Smooth muscle cell of the brain vasculature (primary cell): Measurements from ENCODE around the gene IFNGR2.
"Not testable (repeated sequence)": the region's sequence is repeated elsewhere in the genome, so short reads cannot be mapped to it uniquely, and the experiment has no call there.

Experiments
- DNase-seq: peaks from one replicate; pipeline ENCODE4 v3.0.0-alpha.2; 2012; ENCODE audit warnings: low read depth, low spot score

IFNGR2 gene

DNA sequence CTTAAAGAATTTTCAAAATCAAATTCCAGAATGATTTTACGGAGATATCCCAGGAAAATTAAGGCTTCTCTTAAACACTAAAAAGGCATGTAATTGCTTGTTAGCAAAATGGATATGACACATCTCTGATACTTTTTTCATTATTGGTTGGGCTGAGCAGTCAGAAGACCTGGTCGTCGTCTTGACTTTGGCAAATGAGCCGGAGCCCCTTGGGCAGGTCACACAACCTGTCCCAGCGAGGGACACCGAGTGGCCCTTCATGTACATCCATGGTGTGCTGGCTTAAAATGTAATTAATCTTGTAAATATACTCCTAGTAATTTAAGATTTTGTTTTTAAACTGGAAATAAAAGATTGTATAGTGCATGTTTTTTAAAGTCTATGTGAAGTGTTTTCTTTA is 33.9 kb downstream of the IFNGR2 start:
- DNase-seq = no peak

DNA sequence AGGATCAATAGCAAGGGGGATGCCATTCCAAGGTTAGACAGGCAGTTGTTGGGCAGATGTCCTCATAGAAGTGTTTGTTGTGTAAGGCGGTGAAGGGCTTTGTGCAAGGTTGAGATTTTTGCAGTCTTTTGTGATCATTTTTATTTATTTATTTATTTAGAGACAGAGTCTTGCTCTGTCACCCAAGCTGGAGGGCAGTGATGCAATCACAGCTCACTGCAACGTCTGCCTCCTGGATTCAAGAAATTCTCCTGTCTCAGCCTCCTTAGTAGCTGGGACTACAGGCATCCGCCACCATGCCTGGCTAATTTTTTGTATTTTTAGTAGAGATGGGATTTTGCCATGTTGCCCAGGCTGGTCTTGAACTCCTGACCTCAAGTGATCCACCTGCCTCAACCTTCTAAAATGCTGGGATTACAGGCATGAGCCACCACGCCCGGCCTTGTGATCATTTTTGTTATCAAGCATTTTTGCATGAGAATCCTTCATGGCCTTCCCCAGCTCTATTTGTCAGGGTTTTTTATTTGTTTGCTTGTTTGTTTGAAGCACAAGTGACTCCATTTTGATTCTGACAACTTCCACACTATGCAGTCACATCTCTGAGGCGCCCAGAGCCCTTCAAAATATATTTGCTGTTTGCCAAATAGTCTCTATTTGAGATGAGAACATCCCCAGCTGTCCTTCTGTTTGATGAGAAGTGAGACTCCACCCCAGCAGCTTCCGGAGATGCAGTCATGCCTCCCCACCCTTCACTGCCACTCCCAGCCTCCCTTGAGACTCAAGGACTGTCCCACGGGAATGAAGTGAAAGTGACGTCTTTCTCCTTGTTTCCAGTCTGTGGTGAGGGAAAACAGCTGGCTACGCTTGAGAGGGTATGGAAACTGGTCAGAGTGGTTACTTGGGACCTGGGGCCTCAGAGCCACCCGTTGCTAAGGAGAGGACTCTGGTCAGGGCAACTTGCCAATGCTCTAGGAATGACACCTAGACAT is 38.6 kb downstream of the IFNGR2 start:
- DNase-seq = no peak

DNA sequence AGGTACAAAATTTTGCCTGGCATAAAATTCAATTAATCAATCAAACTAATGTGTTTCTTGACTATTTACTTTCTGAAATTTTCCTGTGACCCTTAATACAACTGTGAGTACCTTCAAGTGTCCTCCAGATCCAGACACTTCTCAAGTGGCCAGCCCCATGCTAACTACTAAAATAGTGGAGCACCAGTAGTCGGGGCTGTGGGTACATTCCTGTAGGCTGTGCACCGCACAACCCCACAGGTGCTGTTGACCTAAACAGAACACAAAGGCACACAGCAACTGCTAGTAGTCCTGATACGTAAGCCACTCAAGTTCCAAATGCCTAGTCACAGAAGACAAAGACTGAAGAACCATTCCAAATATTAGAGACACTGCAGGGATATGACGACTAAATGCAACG is 40.0 kb downstream of the IFNGR2 start:
- no peak for DNase-seq

- no peak for DNase-seq
Measured at GRCh38 chr21:33444499-33444898, 41.3 kb downstream of the IFNGR2 start.

DNA sequence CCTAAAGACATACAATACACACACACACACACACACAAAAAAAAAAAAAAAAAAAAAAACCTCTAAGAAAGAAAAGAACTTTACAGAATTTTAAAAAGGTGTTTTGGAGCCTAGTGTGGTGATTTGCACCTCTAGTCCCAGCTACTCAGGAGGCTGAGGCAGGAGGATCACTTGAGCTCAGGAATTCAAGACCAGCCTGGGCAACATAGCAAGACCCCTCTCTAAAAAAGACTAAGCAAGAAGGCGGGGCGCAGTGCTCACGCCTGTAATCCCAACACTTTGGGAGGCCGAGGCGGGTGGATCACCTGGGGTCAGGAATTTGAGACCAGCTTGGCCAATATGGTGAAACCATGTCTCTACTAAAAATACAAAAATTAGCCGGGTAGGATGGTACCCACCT is 43.4 kb downstream of the IFNGR2 start:
- not testable (repeated sequence) for DNase-seq

DNA sequence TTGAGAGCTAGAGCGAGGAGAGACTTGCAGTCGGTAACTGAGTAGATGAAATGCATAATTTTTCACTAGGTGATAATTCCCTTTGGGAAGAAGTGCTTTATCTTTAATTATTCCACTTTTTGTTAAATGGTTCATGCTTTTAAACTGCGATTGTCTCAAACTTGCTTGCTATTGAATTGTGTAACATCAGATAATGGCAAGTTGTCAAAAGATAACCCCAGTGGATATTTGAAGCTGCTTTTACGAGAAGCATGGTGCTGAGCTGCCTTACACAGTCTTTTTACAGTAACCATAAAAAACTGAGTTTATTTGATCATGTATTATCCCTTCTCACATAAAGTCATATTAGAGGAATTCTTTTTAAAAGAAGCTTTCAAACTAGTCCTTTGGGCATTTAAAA is 46.4 kb downstream of the IFNGR2 start:
- no peak for DNase-seq

DNA sequence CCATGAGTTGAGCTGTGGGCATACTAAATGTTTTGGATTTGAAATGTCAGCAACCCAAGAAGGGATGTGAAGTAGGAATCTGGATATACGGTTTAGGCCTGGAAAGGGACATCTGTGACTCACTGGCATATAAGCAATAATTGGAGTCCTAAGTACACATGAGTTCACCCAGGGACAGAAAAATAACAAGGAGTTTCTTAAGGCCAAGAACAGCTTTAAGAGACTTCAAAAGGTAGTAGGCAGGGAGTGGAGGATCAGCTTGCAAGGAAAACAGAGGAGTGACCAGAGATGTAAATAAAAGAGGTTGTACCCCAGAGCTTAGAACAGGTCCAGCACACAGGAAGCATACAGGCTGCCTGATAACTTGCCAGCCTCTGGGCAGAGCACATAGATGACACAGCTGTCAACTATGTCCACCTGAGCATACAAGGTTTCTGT is 48.4 kb downstream of the IFNGR2 start:
- no peak for DNase-seq

- DNase-seq = no peak
Measured at GRCh38 chr21:33452362-33452761, 49.1 kb downstream of the IFNGR2 start.

DNA sequence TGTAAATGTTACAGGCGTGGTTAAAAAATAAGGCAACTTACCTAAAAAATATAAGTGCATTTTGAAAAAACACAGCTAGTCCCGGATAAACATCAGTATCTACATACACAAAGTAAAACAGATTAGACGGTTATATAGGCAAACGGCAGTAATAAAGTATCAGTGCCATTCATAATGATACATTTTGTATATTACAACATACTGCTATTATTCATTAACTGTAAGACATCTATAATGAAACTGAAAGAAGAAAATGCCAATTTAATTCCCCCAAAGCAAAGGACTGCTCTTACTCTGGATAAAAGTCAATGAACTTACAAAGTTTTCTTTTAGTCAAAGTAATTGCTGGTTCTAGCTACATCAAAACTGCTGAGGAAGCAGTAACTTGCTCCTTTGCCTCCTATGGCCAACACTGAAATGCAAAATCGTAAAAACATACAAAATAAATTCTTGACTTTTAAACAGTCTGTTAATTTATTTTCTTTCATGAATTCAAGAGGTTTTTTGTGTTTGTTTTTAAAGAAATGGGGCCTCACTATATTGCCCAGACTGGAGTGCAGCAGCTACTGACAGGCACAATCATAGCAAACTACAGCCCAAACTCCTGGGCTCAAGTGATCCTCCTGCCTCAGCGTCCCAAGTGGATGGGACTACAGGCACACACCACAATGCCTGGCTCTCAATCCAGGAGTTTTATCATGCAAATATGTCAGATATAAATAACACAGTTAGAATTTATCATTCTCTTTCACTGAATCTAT is 52.7 kb downstream of the IFNGR2 start:
- no peak for DNase-seq

DNA sequence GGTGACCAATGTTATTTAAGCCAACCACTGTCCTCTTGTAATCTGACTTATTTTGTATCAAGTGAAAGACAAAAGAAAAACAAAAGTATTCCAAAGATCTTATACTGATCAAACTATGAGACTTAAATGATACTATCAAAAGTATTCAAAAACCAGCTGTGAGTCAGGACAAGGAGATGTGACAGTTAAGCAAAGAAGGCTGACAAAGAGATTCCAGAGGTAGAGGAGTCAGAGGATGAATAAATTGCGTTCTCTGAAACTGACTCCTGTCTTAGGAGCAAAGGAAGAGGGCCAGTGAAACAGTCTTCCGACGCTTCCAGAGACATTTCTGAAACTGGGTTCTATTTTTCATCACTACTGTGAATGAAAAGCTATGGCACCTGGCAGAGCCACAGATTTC is 55.6 kb downstream of the IFNGR2 start:
- DNase-seq = no peak

DNA sequence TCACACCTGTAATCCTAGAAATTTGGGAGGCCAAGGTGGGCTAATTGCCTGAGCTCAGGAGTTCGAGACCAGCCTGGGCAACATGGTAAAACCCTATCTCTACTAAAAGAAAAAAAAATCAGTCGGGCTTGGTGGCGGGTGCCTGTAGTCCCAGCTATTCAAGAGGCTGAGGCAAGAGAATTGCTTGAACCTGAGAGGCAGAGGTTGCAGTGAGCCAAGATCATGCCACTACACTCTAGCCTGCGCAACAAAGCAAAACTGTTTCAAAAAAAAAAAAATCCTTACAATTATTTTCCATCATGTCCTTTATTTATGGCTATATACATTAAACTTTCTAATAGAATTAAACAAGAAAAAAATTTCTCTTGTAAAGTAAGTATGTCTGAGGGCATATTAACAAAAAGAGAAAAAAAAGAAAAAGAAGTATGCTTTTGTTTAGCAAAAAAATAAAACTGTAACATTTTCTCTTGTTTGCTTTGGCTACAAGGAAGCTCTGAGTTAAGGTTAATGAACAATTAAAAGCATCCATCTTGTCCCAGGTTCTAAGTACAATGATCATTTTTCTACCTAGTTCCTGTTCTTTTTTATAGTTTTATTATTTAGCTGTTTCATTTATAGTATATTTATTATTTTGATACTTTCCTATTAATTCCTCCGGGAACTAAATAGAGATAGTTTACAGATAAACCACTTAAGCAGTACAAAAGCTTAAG is 58.5 kb downstream of the IFNGR2 start:
- DNase-seq = no peak

- not testable (repeated sequence) for DNase-seq
Measured at GRCh38 chr21:33469183-33469582, 66.0 kb downstream of the IFNGR2 start.

DNA sequence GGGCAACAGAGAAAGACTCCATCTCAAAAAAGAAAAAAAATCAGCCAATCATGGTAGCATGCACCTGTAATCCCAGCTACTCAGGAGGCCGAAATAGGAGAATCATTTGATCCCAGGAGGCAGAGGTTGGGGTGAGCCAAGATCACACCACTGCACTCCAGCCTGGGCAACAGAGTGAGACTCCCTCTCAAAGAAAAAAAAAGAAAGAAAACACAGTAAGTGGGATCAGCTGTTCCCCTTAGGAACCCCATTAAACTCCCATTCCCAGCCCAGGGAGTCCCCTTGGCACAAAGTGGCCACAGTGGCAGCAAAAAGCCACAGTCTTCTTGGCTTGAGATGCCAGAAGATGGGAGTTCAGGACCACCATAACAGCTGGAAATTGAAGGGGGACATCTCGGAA is 67.5 kb downstream of the IFNGR2 start:
- DNase-seq = no peak

DNA sequence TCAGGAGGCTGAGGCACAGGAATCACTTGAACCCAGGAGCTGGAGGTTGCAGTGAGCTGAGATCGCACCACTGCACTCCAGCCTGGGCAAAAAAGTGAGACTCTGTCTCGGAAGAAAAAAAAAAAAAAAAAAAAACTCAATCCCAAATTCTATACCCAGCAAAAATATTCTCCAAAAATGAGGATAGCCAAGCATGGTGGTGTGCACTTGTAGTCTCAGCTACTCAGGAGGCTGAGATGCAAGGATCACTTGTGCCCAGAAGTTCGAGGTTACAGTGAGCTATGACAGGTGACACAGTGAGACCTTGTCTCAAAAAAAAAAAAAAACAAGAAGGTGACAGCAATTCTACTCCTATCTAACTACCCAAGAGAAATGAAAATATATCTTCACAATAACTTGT is 70.1 kb downstream of the IFNGR2 start:
- DNase-seq = no peak

DNA sequence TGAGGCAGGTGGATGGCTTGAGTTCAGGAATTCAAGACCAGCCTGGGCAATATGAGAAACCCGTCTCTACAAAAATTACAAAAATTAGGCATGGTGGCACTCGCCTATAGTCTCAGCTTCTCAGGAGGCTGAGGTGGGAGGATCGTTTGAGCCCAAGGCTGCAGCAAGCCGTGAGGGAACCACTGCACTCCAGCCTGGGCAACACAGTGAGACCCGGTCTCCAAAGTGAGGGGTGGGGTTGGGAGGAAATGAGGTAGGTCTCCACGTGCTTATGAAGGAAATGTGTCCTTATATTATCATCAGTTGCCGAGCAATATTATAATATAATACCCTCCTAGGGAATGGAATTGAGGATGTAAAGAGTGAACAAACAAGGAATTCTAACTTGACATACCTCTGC is 73.9 kb downstream of the IFNGR2 start:
- no peak for DNase-seq

GRCh38 chr21:33478182-33478581 is 75.0 kb downstream of the IFNGR2 start:
- DNase-seq = no peak

DNA sequence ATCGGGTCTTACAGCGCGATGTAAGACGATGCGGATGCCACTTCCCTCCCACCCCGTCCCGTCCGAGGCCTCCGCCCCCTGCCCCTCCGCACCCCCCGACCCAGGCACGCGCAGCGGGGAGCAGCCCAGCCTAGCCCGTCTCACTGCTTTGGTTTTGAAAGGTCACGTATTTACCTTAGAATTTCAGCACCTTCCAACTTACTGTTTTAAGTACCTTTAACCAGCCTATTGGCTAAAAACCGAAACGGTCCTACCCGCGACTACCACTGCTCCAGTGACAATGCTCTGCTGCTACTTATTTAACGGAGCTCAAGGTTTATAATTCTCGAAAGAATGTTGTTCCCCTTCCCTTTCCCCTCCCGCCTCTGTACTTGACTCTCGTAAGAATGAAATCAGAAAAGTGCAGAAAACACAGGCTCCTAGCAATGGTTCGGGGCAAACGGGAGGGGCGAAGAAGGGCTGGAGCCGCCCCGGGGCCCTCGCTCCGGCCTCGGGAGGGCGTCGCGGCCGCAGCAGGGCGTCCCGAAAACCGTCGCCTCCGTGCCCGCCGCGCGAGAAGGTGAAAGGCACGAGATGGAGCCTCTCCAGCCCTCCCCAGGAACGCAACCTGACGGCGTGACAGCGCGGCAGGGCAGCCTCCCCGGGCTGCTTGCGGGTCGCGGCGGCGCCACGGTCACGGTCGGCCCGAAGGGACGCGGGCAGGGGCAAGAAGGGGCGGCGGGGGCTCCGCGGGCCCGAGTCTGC is 75.9 kb downstream of the IFNGR2 start:
- no peak for DNase-seq

GRCh38 chr21:33479679-33480480 is 76.7 kb downstream of the IFNGR2 start, which contains the start of gene TMEM50B:
TSS of gene TMEM50B (minus strand) at chr21:33479974. CDS start at chr21:33468885, 11,089 bp downstream.
- DNase-seq = peak; percentile 82

- no peak for DNase-seq
Measured at GRCh38 chr21:33480481-33481103, 77.4 kb downstream of the IFNGR2 start.
